Muscle layer of duodenum (tissue), 2 donors: ENCODE measurements around the gene IL10RB.
A peak's percentile ranks its signal among the peaks of the same experiment; 100 is the strongest.
"Not testable (repeated sequence)": the region's sequence is repeated elsewhere in the genome, so short reads cannot be mapped to it uniquely, and the experiment has no call there.

Experiments
- H3K27ac ChIP-seq: one replicate; pipeline ENCODE4 v1.7.0; 2013; ENCODE audit warnings: mild to moderate bottlenecking, low read length
- H3K27me3 ChIP-seq: one replicate; pipeline ENCODE4 v1.7.0; 2013; ENCODE audit warnings: low read depth, mild to moderate bottlenecking, control low read depth, low read length
- H3K36me3 ChIP-seq, 2 donors: one replicate each; pipeline ENCODE4 v1.7.0; 2013; ENCODE audit warnings: low read length in 2 of 2, control low read depth in 1 of 2, mild to moderate bottlenecking in 1 of 2; ENCODE audit not compliant: insufficient read depth in 2 of 2, control insufficient read depth in 1 of 2
- H3K4me1 ChIP-seq, 2 donors: one replicate each; pipeline ENCODE4 v1.7.0; 2013; ENCODE audit warnings: low read length in 2 of 2, mild to moderate bottlenecking in 2 of 2, control low read depth in 1 of 2, moderate library complexity in 1 of 2; ENCODE audit not compliant: insufficient read depth in 2 of 2, control insufficient read depth in 1 of 2
- H3K4me3 ChIP-seq, 2 donors: one replicate each; pipeline ENCODE4 v1.7.0; 2013; ENCODE audit warnings: low read length in 2 of 2, low read depth in 1 of 2, mild to moderate bottlenecking in 1 of 2
- H3K9me3 ChIP-seq, 2 donors: one replicate each; pipeline ENCODE4 v1.7.0; 2013; ENCODE audit warnings: low read length in 2 of 2, control low read depth in 1 of 2, mild to moderate bottlenecking in 1 of 2; ENCODE audit not compliant: control insufficient read depth in 1 of 2
- donor health status: healthy.

The IL10RB gene

GRCh38 chr21:33232291-33233034 lies 33.7 kb upstream of the IL10RB start:
- Histone ChIP-seq H3K27ac (peak overlapping the region; percentile 42), H3K4me1 (peaks cover 0 to 20% of the 10 kb centered on the region in 2 donors), H3K4me3 (peak overlapping the region; percentile 16 to 93)

GRCh38 chr21:33234635-33235520 lies 31.3 kb upstream of the IL10RB start:
- H3K27me3 ChIP-seq = no peaks in the 10 kb centered on the region
- H3K4me3 ChIP-seq = no peak overlapping the region
- H3K4me1 ChIP-seq = peaks cover 0 to 16% of the 10 kb centered on the region in 2 donors
- peaks cover 0 to 3% of the 10 kb centered on the region in 2 donors for H3K36me3 ChIP-seq
- no peak overlapping the region for H3K27ac ChIP-seq
- no peaks in the 10 kb centered on the region for H3K9me3 ChIP-seq

More at GRCh38 chr21:33232291-33233034, 33.7 kb upstream of the IL10RB start:
- peaks cover 0 to 4% of the 10 kb centered on the region in 2 donors for H3K36me3 ChIP-seq
- no peaks in the 10 kb centered on the region for H3K9me3 ChIP-seq
- H3K27me3 ChIP-seq = no peaks in the 10 kb centered on the region

- Histone ChIP-seq H3K27me3 (no peaks in the 10 kb centered on the region), H3K4me1 (peaks cover 0 to 18% of the 10 kb centered on the region in 2 donors), H3K27ac (no peak overlapping the region)
These were observed 30.0 kb upstream of the IL10RB start for GRCh38 chr21:33236013-33236686.

GRCh38 chr21:33236766-33237165 lies 29.4 kb upstream of the IL10RB start:
- no peak overlapping the region for H3K27ac ChIP-seq
- no peaks in the 10 kb centered on the region for H3K9me3 ChIP-seq
- H3K36me3 ChIP-seq = no peaks in the 10 kb centered on the region
- peaks cover 0 to 12% of the 10 kb centered on the region in 2 donors for H3K4me1 ChIP-seq
- no peak overlapping the region for H3K4me3 ChIP-seq
- no peaks in the 10 kb centered on the region for H3K27me3 ChIP-seq

More at GRCh38 chr21:33236013-33236686, 30.0 kb upstream of the IL10RB start:
- Histone ChIP-seq H3K4me3 (no peak overlapping the region), H3K36me3 (no peaks in the 10 kb centered on the region), H3K9me3 (no peaks in the 10 kb centered on the region)

GRCh38 chr21:33237486-33237885 lies 28.7 kb upstream of the IL10RB start:
- peaks cover 0 to 8% of the 10 kb centered on the region in 2 donors for H3K4me1 ChIP-seq
- no peak overlapping the region for H3K4me3 ChIP-seq
- no peak overlapping the region for H3K27ac ChIP-seq
- H3K9me3 ChIP-seq = no peaks in the 10 kb centered on the region
- no peaks in the 10 kb centered on the region for H3K27me3 ChIP-seq
- no peaks in the 10 kb centered on the region for H3K36me3 ChIP-seq

- Histone ChIP-seq H3K27ac (peak overlapping the region; percentile 36), H3K4me1 (peaks cover 0 to 8% of the 10 kb centered on the region in 2 donors), H3K4me3 (no peak overlapping the region), H3K27me3 (no peaks in the 10 kb centered on the region), H3K36me3 (peaks cover 0 to 2% of the 10 kb centered on the region in 2 donors), H3K9me3 (no peaks in the 10 kb centered on the region)
These were observed 28.0 kb upstream of the IL10RB start for GRCh38 chr21:33238146-33238545.

- peaks cover 0 to 8% of the 10 kb centered on the region in 2 donors for H3K4me1 ChIP-seq
- no peaks in the 10 kb centered on the region for H3K9me3 ChIP-seq
- H3K27me3 ChIP-seq = no peaks in the 10 kb centered on the region
- no peak overlapping the region for H3K4me3 ChIP-seq
- peaks cover 0 to 8% of the 10 kb centered on the region in 2 donors for H3K36me3 ChIP-seq
- H3K27ac ChIP-seq = no peak overlapping the region
These were observed 27.5 kb upstream of the IL10RB start for GRCh38 chr21:33238565-33239255.

- not testable (repeated sequence) for H3K4me1 ChIP-seq, H3K4me3 ChIP-seq, H3K27me3 ChIP-seq, H3K27ac ChIP-seq, H3K9me3 ChIP-seq
- peaks cover 3 to 12% of the 10 kb centered on the region in 2 donors for H3K36me3 ChIP-seq
These were observed 26.5 kb upstream of the IL10RB start for GRCh38 chr21:33239559-33240127.

- Histone ChIP-seq H3K9me3 (no peaks in the 10 kb centered on the region), H3K36me3 (peaks cover 11 to 18% of the 10 kb centered on the region in 2 donors), H3K4me1 (peaks cover 0 to 8% of the 10 kb centered on the region in 2 donors), H3K4me3 (no peak overlapping the region), H3K27ac (no peak overlapping the region), H3K27me3 (no peaks in the 10 kb centered on the region)
These were observed 25.8 kb upstream of the IL10RB start for GRCh38 chr21:33240404-33240803.

- Histone ChIP-seq H3K27me3 (no peaks in the 10 kb centered on the region), H3K36me3 (peaks cover 23 to 28% of the 10 kb centered on the region in 2 donors), H3K4me1 (peaks cover 0 to 3% of the 10 kb centered on the region in 2 donors), H3K4me3 (no peak overlapping the region), H3K9me3 (no peaks in the 10 kb centered on the region), H3K27ac (no peak overlapping the region)
These were observed 24.3 kb upstream of the IL10RB start for GRCh38 chr21:33241846-33242245.
